Measurements from ENCODE around the gene TRMT61A.

DNA sequence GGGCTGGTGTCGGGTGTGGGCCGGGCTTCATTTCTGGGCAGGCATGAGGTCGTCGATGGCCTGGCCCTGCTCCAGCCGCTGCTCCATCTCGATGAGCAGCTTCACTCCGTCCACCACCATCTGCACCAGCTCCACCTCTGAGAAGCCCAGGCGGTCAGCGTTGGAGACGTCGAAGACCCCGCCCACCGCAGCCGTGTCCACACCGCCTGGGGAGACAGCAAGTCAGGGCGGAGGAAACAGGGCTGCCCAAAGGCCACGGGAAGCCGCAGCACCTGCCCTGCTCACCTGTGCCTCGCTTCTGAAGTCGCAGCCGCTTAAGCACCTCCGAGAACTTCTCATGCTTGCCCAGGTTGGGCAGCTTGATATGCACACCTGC, 9.2 kb upstream of the TRMT61A start:
- TF ChIP-seq, protein P1, sequence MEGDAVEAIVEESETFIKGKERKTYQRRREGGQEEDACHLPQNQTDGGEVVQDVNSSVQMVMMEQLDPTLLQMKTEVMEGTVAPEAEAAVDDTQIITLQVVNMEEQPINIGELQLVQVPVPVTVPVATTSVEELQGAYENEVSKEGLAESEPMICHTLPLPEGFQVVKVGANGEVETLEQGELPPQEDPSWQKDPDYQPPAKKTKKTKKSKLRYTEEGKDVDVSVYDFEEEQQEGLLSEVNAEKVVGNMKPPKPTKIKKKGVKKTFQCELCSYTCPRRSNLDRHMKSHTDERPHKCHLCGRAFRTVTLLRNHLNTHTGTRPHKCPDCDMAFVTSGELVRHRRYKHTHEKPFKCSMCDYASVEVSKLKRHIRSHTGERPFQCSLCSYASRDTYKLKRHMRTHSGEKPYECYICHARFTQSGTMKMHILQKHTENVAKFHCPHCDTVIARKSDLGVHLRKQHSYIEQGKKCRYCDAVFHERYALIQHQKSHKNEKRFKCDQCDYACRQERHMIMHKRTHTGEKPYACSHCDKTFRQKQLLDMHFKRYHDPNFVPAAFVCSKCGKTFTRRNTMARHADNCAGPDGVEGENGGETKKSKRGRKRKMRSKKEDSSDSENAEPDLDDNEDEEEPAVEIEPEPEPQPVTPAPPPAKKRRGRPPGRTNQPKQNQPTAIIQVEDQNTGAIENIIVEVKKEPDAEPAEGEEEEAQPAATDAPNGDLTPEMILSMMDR (IDR thresholded peaks at IDR 0.05; ENCODE audit: poor library complexity, severe bottlenecking), result no peak
- TF ChIP-seq TAF1 (IDR thresholded peaks at IDR 0.05; ENCODE audit: low read depth), result no peak
- TF ChIP-seq SMC3 (conservative IDR thresholded peaks at IDR 0.05; ENCODE audit: poor library complexity), result no peak
- TF ChIP-seq EZH2 (IDR thresholded peaks at IDR 0.05; ENCODE audit: borderline replicate concordance, insufficient read depth, low read length, poor library complexity, severe bottlenecking), result no peak
- no peak for TF ChIP-seq RAD21 (conservative IDR thresholded peaks at IDR 0.05)
- TF ChIP-seq EP300 (conservative IDR thresholded peaks at IDR 0.05; ENCODE audit: poor library complexity, severe bottlenecking), result no peak
- no peak for TF ChIP-seq MXI1 (conservative IDR thresholded peaks at IDR 0.05; ENCODE audit: poor library complexity, severe bottlenecking)
- no peak for TF ChIP-seq POLR2AphosphoS5 (IDR thresholded peaks at IDR 0.05)
- TF ChIP-seq, protein P2, sequence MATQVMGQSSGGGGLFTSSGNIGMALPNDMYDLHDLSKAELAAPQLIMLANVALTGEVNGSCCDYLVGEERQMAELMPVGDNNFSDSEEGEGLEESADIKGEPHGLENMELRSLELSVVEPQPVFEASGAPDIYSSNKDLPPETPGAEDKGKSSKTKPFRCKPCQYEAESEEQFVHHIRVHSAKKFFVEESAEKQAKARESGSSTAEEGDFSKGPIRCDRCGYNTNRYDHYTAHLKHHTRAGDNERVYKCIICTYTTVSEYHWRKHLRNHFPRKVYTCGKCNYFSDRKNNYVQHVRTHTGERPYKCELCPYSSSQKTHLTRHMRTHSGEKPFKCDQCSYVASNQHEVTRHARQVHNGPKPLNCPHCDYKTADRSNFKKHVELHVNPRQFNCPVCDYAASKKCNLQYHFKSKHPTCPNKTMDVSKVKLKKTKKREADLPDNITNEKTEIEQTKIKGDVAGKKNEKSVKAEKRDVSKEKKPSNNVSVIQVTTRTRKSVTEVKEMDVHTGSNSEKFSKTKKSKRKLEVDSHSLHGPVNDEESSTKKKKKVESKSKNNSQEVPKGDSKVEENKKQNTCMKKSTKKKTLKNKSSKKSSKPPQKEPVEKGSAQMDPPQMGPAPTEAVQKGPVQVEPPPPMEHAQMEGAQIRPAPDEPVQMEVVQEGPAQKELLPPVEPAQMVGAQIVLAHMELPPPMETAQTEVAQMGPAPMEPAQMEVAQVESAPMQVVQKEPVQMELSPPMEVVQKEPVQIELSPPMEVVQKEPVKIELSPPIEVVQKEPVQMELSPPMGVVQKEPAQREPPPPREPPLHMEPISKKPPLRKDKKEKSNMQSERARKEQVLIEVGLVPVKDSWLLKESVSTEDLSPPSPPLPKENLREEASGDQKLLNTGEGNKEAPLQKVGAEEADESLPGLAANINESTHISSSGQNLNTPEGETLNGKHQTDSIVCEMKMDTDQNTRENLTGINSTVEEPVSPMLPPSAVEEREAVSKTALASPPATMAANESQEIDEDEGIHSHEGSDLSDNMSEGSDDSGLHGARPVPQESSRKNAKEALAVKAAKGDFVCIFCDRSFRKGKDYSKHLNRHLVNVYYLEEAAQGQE (IDR thresholded peaks at IDR 0.05; ENCODE audit: borderline replicate concordance), result no peak

All from neural cell (in vitro differentiated cells).